CD14-positive monocyte (primary cell): Measurements from ENCODE around the gene CCNL1. TPM values are rescaled to one million over a fixed set of nuclear protein-coding genes. Genes with fewer than 3 reads are reported as not detected.
A peak's percentile ranks its signal among the peaks of the same experiment; 100 is the strongest.

Experiments used
- DNase-seq, 3 donors: peaks; one replicate each; pipeline ENCODE4 v3.0.0-alpha.2; 2011 to 2022
- H2AFZ ChIP-seq: 2 replicates; pipeline ENCODE4 v1.6.0; 2012; ENCODE audit warnings: mild to moderate bottlenecking, low read depth, low read length, inconsistent platforms; ENCODE audit not compliant: insufficient read depth, poor library complexity, severe bottlenecking
- H3K27ac ChIP-seq, 2 donors: 1 replicate in 1 of 2; 2 replicates in 1 of 2; pipeline ENCODE4 v1.5.1; 2012 to 2013; ENCODE audit warnings: low read length in 2 of 2, control low read depth in 1 of 2, inconsistent platforms in 1 of 2, low read depth in 1 of 2, mild to moderate bottlenecking in 1 of 2
- H3K27me3 ChIP-seq, 2 donors: one replicate each; pipeline versions ENCODE4 v1.6.0 to v1.6.1; 2011 to 2013; ENCODE audit warnings: low read length in 2 of 2; ENCODE audit not compliant: control insufficient read depth in 2 of 2, insufficient read depth in 2 of 2
- H3K36me3 ChIP-seq, 2 donors: replicated peaks in 1 of 2; 1 replicate in 1 of 2; 2 replicates in 1 of 2; pipeline versions ENCODE4 v1.5.1 to v1.6.1; 2012 to 2013; ENCODE audit warnings: low read length in 2 of 2, control low read depth in 1 of 2, inconsistent platforms in 1 of 2, mild to moderate bottlenecking in 1 of 2; ENCODE audit not compliant: insufficient read depth in 2 of 2, control insufficient read depth in 1 of 2
- H3K4me1 ChIP-seq, 2 donors: 1 replicate in 1 of 2; 2 replicates in 1 of 2; pipeline versions ENCODE4 v1.5.1 to v1.6.1; 2012 to 2013; ENCODE audit warnings: low read length in 2 of 2, control low read depth in 1 of 2, inconsistent platforms in 1 of 2, mild to moderate bottlenecking in 1 of 2, moderate library complexity in 1 of 2; ENCODE audit not compliant: insufficient read depth in 2 of 2, control insufficient read depth in 1 of 2
- H3K4me2 ChIP-seq: replicated peaks from 2 replicates; pipeline ENCODE3; 2012; ENCODE audit warnings: low read length, moderate library complexity, mild to moderate bottlenecking; ENCODE audit not compliant: poor library complexity, severe bottlenecking; ENCODE audit errors: extremely low read depth
- H3K4me3 ChIP-seq, 3 experiments: fragments of 200-600 bp in 1 of 3; sonication (generic) in 1 of 3; replicated peaks in 1 of 3; 1 replicate in 2 of 3; 2 replicates in 1 of 3; pipeline ENCODE4 v1.5.1; 2011 to 2013; ENCODE audit warnings: low read length in 3 of 3, mild to moderate bottlenecking in 3 of 3, control low read depth in 2 of 3, low read depth in 2 of 3, inconsistent platforms in 1 of 3, moderate library complexity in 1 of 3
- H3K79me2 ChIP-seq: 2 replicates; pipeline ENCODE4 v1.6.0; 2012; ENCODE audit warnings: mild to moderate bottlenecking, control low read depth, inconsistent platforms, low read length, moderate library complexity; ENCODE audit not compliant: insufficient read depth
- H3K9ac ChIP-seq: 2 replicates; pipeline ENCODE4 v1.6.0; 2017; ENCODE audit warnings: low read length, mild to moderate bottlenecking; ENCODE audit not compliant: insufficient read depth, poor library complexity, severe bottlenecking
- H3K9me3 ChIP-seq, 2 donors: replicated peaks in 1 of 2; 1 replicate in 1 of 2; 2 replicates in 1 of 2; pipeline versions ENCODE4 v1.5.1 to v1.6.1; 2012 to 2013; ENCODE audit warnings: low read length in 2 of 2, control low read depth in 1 of 2; ENCODE audit not compliant: control insufficient read depth in 1 of 2, insufficient read depth in 1 of 2
- H4K20me1 ChIP-seq: 2 replicates; pipeline ENCODE4 v1.6.0; 2012; ENCODE audit warnings: mild to moderate bottlenecking, low read length, control low read depth, moderate library complexity; ENCODE audit not compliant: insufficient read depth
- H3K27ac Mint-ChIP-seq, 7 donors: one replicate each; pipeline ENCODE4 v1.8.0; 2020; ENCODE audit warnings: mild to moderate bottlenecking in 7 of 7, mixed read lengths in 7 of 7, moderate library complexity in 6 of 7, inconsistent platforms in 2 of 7
- H3K27me3 Mint-ChIP-seq, 3 donors: one replicate each; pipeline ENCODE4 v1.8.0; 2021 to 2022; ENCODE audit warnings: low read depth in 3 of 3, mild to moderate bottlenecking in 3 of 3, mixed read lengths in 3 of 3, moderate library complexity in 3 of 3, inconsistent platforms in 1 of 3
- H3K36me3 Mint-ChIP-seq, 2 donors: one replicate each; pipeline ENCODE4 v1.8.0; 2020; ENCODE audit warnings: mixed read lengths in 2 of 2, inconsistent platforms in 1 of 2, mild to moderate bottlenecking in 1 of 2
- H3K4me1 Mint-ChIP-seq: one replicate; pipeline ENCODE4 v1.8.0; 2020; ENCODE audit warnings: mild to moderate bottlenecking, mixed read lengths
- H3K4me3 Mint-ChIP-seq, 2 donors: one replicate each; pipeline ENCODE4 v1.8.0; 2020; ENCODE audit warnings: mild to moderate bottlenecking in 2 of 2, mixed read lengths in 2 of 2, moderate library complexity in 1 of 2
- H3K9me3 Mint-ChIP-seq, 7 donors: one replicate each; pipeline ENCODE4 v1.8.0; 2020 to 2022; ENCODE audit warnings: mixed read lengths in 7 of 7, mild to moderate bottlenecking in 6 of 7, moderate library complexity in 6 of 7, inconsistent platforms in 2 of 7
- CTCF ChIP-seq: fragments of 200-600 bp; IDR thresholded peaks from one replicate; pipeline ENCODE4 v1.8.0; 2022; ENCODE audit warnings: antibody characterized with exemption, mild to moderate bottlenecking
- WGBS: methylation state at CpG from one replicate; pipeline ENCODE4 v1.1.5; 2013; ENCODE audit warnings: missing lambda C conversion rate; ENCODE audit not compliant: insufficient coverage; 5-methylcytosine and 5-hydroxymethylcytosine counted together
- intact Hi-C, 2 donors: fragments of 100-400 bp; cut with micrococcal nuclease; formaldehyde crosslinking; loops; one replicate each; pipeline versions ENCODE4 v1.15.0 to v1.15.1; 2023
- polyA plus RNA-seq, 3 donors: library from polyadenylated mRNA; depleted of rRNA in 1 of 3; unstranded in 2 of 3; stranded (reverse) in 1 of 3; fragments of 300-500 nt in 2 of 3; fragments of >200 nt in 1 of 3; fragmentation: Illumina TruSeq in 2 of 3; gene quantifications; 1 replicate in 2 of 3; 2 replicates in 1 of 3; pipeline ENCODE4 v1.2.3, GENCODE V29; 2012 to 2021

The CCNL1 gene
- polyA plus RNA-seq, 3 donors, result 32.0 to 751 (median 42.3) TPM

GRCh38 chr3:157116017-157116416, 43.9 kb downstream of the CCNL1 start:
- intact Hi-C loops, result no loop called here
- TF ChIP-seq CTCF, result no peak
- no peak overlapping the region for H2AFZ ChIP-seq

GRCh38 chr3:157115069-157116006, 44.6 kb downstream of the CCNL1 start:
- no peaks in the 10 kb centered on the region for H3K9me3 ChIP-seq
- intact Hi-C loops, result no loop called here
- no peaks in the 10 kb centered on the region for H3K36me3 ChIP-seq
- DNase-seq, result no peak
- WGBS, result 100% methylated on average over 4 of the region's 10 CpGs
- no peak overlapping the region for H3K4me3 ChIP-seq
- Mint-ChIP-seq H3K4me3 (no peak overlapping the region), H3K36me3 (no peaks in the 10 kb centered on the region), H3K27ac (no peak overlapping the region), H3K27me3 (peaks cover 9 to 14% (median 13%) of the 10 kb centered on the region in 3 donors), H3K4me1 (no peaks in the 10 kb centered on the region), H3K9me3 (peaks cover 0 to 8% (median 0%) of the 10 kb centered on the region in 7 donors)
- H2AFZ ChIP-seq, result no peak overlapping the region
- H3K79me2 ChIP-seq, result no peaks in the 10 kb centered on the region
- no peak for TF ChIP-seq CTCF
- no peaks in the 10 kb centered on the region for H3K4me1 ChIP-seq
- H3K27ac ChIP-seq, result no peak overlapping the region
- H4K20me1 ChIP-seq, result no peaks in the 10 kb centered on the region
- peaks cover 2 to 7% of the 10 kb centered on the region in 2 donors for H3K27me3 ChIP-seq
- H3K4me2 ChIP-seq, result no peak overlapping the region
- no peak overlapping the region for H3K9ac ChIP-seq

More at GRCh38 chr3:157116017-157116416, 43.9 kb downstream of the CCNL1 start:
- H3K36me3 ChIP-seq, result no peaks in the 10 kb centered on the region
- no peaks in the 10 kb centered on the region for H3K4me1 ChIP-seq
- no peak overlapping the region for H3K4me3 ChIP-seq
- Mint-ChIP-seq H3K4me1 (no peaks in the 10 kb centered on the region), H3K4me3 (peak overlapping the region in 1 of 2 donors; percentile 46), H3K36me3 (no peaks in the 10 kb centered on the region), H3K9me3 (peaks cover 0 to 8% (median 0%) of the 10 kb centered on the region in 7 donors), H3K27ac (no peak overlapping the region), H3K27me3 (peaks cover 9 to 18% (median 15%) of the 10 kb centered on the region in 3 donors)
- H3K27me3 ChIP-seq, result peaks cover 2 to 7% of the 10 kb centered on the region in 2 donors
- H3K4me2 ChIP-seq, result no peak overlapping the region
- H3K79me2 ChIP-seq, result no peaks in the 10 kb centered on the region
- H4K20me1 ChIP-seq, result no peaks in the 10 kb centered on the region
- WGBS, result 100% methylated on average over 4 of the region's 4 CpGs
- no peak overlapping the region for H3K9ac ChIP-seq
- no peak for DNase-seq
- no peaks in the 10 kb centered on the region for H3K9me3 ChIP-seq
- H3K27ac ChIP-seq, result no peak overlapping the region
